Tongue (tissue), 2 donors: ENCODE data around the gene CASK. TPM values are rescaled to one million over a fixed set of nuclear protein-coding genes. Genes with fewer than 3 reads are reported as not detected.
A peak's percentile ranks its signal among the peaks of the same experiment; 100 is the strongest.
"Not testable (repeated sequence)": the region's sequence is repeated elsewhere in the genome, so short reads cannot be mapped to it uniquely, and the experiment has no call there.

ENCODE experiments used
- DNase-seq: peaks from one replicate; pipeline ENCODE4 v3.0.0-alpha.2; 2015
- total RNA-seq: library from RNA; depleted of rRNA; stranded (reverse); fragments of >200 nt; gene quantifications from one replicate; pipeline ENCODE4 v1.2.3, GENCODE V29; 2014

Gene CASK
- total RNA-seq, 1 donor from 2014 or later = 92.8 TPM

DNA sequence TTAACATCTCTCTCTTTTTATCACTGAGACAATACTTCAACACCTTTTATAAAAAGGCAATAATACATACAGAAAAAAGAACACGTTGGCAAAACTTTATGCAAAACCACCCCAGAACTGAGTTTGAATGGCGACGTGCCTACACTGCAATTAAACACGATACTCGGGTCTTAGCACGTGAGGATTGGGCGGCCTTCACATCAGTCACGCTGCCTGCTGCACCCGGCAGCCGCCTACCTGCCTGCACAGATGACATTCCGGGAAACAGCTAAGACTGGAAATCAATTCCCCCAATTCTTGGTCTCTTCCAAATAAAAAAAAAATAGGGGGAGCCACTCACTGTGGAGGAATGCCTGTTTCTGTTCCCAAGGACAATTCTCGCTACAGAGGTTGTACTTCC lies 408.0 kb downstream of the CASK start:
- DNase-seq = no peak

GRCh38 chrX:41514179-41514578 lies 409.2 kb downstream of the CASK start:
- DNase-seq = no peak

- not testable (repeated sequence) for DNase-seq
Observed at GRCh38 chrX:41512853-41513252, 410.5 kb downstream of the CASK start.

GRCh38 chrX:41512394-41512793 lies 411.0 kb downstream of the CASK start:
- no peak for DNase-seq

GRCh38 chrX:41507919-41508318 lies 415.4 kb downstream of the CASK start:
- DNase-seq = no peak

- no peak for DNase-seq
Observed at GRCh38 chrX:41502004-41502403, 421.4 kb downstream of the CASK start.

- no peak for DNase-seq
Observed at GRCh38 chrX:41499984-41500383, 423.4 kb downstream of the CASK start.

- no peak for DNase-seq
Observed at GRCh38 chrX:41499195-41499594, 424.2 kb downstream of the CASK start.

DNA sequence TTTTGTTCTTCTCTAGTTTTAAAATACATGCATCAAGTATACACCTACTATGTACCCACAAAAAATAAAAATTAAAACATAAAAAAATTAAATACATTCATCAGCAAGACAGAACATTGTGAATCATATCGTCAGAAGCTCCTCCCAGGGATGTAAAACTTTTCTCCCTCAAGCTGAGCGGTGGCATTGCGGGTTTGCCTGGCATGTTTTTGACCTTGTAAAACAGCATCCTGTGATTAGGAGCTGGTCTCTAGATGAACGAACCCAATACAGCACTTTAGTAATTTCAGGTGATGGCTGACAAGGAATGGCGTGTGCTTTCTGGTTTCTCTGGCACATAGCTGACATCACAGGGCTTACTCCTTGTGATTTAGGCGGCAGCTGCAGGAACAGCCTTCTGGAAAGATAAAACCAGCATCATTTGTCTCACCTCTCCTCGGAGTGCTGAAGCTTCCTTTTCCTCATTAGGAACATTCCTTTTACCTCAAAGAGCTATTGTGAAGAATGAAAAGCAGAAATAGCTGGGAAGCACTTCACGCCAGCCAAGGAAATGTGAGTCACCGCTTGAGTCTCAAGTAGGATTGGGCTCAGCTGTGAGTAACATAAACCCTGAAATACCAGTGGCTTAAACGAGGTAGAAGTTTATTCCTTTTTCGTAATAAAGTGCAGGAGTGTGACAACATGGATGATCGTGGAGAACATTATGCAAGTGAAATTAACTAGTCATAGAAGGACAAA lies 431.9 kb downstream of the CASK start:
- peak; percentile 50 for DNase-seq

DNA sequence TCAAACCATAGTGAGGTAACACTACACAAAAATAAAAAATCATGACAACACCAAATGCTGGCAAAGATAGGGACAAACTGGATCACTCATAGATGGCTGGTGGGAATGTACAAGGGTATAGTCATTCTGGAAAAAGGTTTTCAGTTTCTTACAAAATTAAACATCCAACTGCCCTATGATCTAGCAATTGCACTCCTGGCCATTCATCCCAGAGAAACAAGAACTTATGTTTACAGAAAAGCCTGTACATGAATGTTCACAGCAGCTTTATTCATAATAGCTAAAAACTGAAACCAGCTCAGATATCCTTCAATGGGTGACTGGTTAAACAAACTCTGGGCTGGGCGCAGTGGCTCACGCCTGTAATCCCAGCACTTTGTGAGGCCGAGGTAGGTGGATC lies 432.9 kb downstream of the CASK start:
- DNase-seq = no peak

GRCh38 chrX:41482154-41482850 lies 441.1 kb downstream of the CASK start:
- no peak for DNase-seq

DNA sequence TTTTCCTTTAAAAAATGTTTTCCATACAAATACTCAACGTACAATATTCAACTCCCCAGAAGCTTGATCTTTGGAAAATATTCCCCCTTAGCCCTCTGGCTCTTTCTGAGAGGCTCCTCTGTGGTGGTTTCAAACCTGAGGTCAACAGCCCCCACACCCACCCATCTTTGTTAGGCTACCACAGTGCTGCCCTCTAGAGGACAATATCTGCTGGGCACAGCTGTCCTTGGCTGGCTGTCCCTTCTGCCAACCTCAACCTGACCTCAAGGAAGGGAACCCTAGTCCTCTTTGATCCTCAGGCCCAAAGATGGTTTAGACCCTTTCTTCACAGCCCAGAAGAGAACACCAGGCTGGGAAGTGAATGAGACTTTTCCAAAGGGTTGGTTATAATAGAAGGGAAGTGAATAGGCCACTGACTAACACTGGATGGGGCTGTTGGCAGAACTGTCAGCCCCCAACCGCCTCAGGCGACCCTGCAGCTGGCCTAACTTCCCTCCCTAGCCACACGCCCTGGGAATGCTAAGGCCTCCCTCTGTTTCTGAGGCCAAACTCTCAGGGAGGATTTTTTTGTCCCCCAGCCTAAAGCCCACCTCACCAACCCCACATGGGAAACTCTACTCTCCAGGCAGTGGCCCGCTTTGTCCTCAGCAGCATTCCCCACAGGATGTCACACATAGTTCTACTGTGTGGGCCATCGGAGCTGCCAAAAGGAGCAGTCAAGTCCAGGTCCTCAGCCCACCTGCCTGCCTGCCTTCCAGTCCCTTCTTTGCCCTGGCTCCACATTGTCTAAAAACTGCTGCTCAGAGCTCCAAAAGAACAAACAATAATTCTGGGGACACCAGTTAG lies 441.9 kb downstream of the CASK start:
- DNase-seq = no peak

GRCh38 chrX:41480508-41481260 lies 442.7 kb downstream of the CASK start:
- no peak for DNase-seq

- no peak for DNase-seq
Observed at GRCh38 chrX:41478381-41478911, 444.9 kb downstream of the CASK start.

GRCh38 chrX:41475591-41476241 lies 447.6 kb downstream of the CASK start:
- DNase-seq = peak; percentile 38

- DNase-seq = peak; percentile 2
Observed at GRCh38 chrX:41475191-41475590, 448.2 kb downstream of the CASK start.

DNA sequence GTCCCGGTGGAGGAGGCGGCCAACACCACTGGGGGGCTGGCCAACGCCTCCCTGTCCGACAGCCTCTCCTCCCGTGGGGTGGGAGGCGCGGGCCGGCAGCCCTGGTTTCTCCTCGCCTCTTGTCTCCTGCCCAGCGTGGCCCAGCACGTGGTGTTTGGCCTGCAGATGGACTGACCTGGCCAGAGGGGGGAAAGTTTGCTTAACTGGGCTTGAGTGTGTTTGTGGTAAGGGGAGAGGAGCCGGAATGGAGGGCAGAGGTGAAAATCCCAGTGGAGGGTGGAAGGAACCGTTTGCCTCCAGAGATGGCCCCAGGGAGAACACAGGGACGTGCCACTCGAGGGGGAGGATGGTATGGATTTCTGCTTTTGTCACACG lies 448.6 kb downstream of the CASK start:
- no peak for DNase-seq

DNA sequence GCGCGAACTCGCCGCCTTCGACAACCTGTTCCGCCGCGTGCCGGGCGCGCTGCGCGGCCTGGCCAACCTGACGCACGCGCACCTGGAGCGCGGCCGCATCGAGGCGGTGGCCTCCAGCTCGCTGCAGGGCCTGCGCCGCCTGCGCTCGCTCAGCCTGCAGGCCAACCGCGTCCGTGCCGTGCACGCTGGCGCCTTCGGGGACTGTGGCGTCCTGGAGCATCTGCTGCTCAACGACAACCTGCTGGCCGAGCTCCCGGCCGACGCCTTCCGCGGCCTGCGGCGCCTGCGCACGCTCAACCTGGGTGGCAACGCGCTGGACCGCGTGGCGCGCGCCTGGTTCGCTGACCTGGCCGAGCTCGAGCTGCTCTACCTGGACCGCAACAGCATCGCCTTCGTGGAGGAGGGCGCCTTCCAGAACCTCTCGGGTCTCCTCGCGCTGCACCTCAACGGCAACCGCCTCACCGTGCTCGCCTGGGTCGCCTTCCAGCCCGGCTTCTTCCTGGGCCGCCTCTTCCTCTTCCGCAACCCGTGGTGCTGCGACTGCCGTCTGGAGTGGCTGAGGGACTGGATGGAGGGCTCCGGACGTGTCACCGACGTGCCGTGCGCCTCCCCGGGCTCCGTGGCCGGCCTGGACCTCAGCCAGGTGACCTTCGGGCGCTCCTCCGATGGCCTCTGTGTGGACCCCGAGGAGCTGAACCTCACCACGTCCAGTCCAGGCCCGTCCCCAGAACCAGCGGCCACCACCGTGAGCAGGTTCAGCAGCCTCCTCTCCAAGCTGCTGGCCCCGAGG lies 449.2 kb downstream of the CASK start:
- DNase-seq = no peak

GRCh38 chrX:41472231-41472815 lies 451.0 kb downstream of the CASK start:
- no peak for DNase-seq

DNA sequence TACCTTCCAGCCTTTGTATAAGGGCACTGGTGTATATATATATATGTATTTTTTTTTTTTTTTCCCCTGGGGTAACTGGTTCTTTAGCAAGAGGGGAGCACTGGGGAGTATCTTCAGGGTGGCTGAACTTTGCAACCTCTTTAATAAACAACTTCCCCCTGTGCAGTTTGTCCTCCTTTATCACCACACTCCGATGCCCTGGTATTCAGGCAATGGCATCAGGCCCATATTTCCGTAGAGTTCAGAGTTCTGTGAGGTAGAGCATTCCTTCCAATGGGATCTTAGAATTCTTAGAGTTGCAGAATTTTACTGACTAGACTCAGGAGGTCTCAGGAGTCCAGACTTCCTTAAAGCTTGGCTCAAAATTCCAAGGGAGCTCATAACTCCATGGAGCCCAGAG lies 451.6 kb downstream of the CASK start:
- DNase-seq = no peak
